Gastrocnemius medialis (tissue), 4 donors: ENCODE measurements around the gene ADH5.

Experiments used
- POLR2A ChIP-seq, 2 donors: fragments of 450-650 bp; IDR thresholded peaks; one replicate each; pipeline ENCODE4 v1.6.1; 2017; ENCODE audit warnings: antibody characterized with exemption in 2 of 2, mild to moderate bottlenecking in 2 of 2, moderate library complexity in 2 of 2
- TF ChIP-seq, protein P1 (sequence below), 5 experiments: fragments of 450-650 bp in 3 of 5; fragments of 200-600 bp in 2 of 5; sonication (generic) in 2 of 5; IDR thresholded peaks in 4 of 5; conservative IDR thresholded peaks in 1 of 5; 1 replicate in 4 of 5; 2 replicates in 1 of 5; pipeline ENCODE4 v1.5.1; 2016 to 2019; ENCODE audit warnings: antibody characterized with exemption in 5 of 5, mild to moderate bottlenecking in 3 of 5, moderate library complexity in 3 of 5

- TF ChIP-seq POLR2A (IDR thresholded peaks at IDR 0.05) = no peak
- TF ChIP-seq, protein P1, sequence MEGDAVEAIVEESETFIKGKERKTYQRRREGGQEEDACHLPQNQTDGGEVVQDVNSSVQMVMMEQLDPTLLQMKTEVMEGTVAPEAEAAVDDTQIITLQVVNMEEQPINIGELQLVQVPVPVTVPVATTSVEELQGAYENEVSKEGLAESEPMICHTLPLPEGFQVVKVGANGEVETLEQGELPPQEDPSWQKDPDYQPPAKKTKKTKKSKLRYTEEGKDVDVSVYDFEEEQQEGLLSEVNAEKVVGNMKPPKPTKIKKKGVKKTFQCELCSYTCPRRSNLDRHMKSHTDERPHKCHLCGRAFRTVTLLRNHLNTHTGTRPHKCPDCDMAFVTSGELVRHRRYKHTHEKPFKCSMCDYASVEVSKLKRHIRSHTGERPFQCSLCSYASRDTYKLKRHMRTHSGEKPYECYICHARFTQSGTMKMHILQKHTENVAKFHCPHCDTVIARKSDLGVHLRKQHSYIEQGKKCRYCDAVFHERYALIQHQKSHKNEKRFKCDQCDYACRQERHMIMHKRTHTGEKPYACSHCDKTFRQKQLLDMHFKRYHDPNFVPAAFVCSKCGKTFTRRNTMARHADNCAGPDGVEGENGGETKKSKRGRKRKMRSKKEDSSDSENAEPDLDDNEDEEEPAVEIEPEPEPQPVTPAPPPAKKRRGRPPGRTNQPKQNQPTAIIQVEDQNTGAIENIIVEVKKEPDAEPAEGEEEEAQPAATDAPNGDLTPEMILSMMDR (IDR thresholded peaks at IDR 0.05 in 4 of 5, conservative IDR thresholded peaks at IDR 0.05 in 1 of 5) = no peak
Measured at GRCh38 chr4:99091216-99091575, 2.6 kb upstream of the ADH5 start.
